Stimulated activated CD4-positive, alpha-beta T cell treated with anti-CD3 and anti-CD28 coated beads, TNF-alpha, amount 100 ng/mL, for 4 hours (primary cell): Measurements from ENCODE around the gene VEZT.
"Not testable (repeated sequence)": the region's sequence is repeated elsewhere in the genome, so short reads cannot be mapped to it uniquely, and the experiment has no call there.

ENCODE experiments used
- DNase-seq, 3 experiments: peaks; one replicate each; pipeline ENCODE4 v3.0.0-alpha.2; 2020; ENCODE audit warnings: low read depth in 3 of 3

The VEZT gene

DNA sequence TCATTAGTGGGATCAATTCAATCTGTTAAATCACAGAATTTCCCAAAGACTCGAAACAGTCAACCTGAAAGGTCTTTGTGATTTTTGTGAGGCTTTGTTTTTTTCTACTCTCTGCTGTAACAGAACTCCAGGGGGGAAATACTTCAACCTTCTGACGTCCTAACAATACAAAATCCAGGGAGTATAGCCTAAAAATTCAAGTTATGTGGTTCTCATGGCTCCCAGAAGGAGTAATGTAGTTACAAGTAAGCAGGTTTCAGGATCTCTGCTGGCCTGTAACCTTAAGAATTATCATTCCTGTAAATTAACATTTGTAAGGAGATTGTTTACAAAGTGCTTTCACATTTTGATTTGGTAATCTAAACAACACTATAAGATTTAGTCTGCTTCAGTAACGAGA lies 39.9 kb downstream of the VEZT start:
- DNase-seq, result no peak

DNA sequence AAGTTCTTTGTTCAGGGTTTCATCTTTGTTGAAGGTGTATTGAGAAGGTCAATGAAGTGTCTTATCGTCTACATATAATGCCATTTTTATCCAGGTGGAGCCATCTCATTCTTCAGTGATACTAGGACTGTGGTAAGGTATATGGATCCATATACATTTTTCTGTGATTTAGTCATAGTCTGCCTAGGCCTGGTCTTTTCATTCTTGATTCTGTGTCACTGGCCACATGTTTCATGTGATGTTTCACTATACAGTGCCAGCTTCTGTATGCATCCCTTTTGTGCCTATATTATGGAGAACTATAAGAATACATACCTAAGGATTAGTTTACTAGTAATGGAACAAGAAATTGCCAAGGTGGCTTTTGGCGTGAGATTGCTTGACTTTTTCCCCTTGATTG lies 40.5 kb downstream of the VEZT start:
- no peak for DNase-seq

GRCh38 chr12:95258803-95259202 lies 41.2 kb downstream of the VEZT start:
- no peak for DNase-seq

- no peak for DNase-seq
These were observed 41.8 kb downstream of the VEZT start for GRCh38 chr12:95259368-95259767.

GRCh38 chr12:95261109-95261508 lies 43.5 kb downstream of the VEZT start:
- DNase-seq, result no peak

DNA sequence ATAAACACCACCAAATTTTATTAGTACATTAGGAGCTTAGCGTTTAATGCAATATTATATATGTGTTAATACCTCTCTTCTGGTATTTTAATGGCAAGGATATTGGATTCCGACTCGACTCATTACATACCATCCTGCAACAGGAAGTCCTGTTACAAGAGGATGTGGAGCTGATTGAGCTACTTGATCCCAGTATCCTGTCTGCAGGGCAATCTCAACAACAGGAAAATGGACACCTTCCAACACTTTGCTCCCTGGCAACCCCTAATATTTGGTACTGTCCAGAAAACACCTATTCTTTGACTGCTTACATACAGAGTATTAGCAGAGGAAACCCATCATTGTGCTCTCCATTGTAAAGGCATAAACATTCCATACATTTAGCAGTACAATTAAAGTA lies 45.2 kb downstream of the VEZT start:
- no peak for DNase-seq

- DNase-seq, result no peak
These were observed 48.2 kb downstream of the VEZT start for GRCh38 chr12:95265765-95266164.

- DNase-seq, result no peak
These were observed 48.6 kb downstream of the VEZT start for GRCh38 chr12:95266254-95266653.

DNA sequence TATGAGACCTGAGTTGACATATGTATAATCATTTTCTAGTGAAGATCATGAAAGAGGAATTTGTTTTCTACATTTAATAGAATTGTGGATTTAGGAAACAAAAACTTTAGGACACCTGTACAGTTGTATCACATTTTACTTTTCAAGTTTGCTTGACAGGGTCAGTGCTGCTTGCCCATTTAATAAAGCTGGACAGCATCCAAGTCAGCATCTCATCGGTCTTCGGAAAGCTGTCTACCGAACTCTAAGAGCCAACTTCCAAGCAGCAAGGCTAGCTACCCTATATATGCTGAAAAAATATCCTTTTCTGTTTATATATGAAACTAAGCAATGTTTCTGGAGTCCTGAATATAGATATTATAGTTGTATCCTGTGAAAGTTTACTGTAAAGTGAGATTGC lies 52.3 kb downstream of the VEZT start:
- no peak for DNase-seq

GRCh38 chr12:95271465-95271864 lies 53.9 kb downstream of the VEZT start:
- DNase-seq, result no peak

GRCh38 chr12:95277139-95277538 lies 59.5 kb downstream of the VEZT start:
- DNase-seq, result no peak

GRCh38 chr12:95279856-95280255 lies 62.2 kb downstream of the VEZT start:
- DNase-seq, result no peak

GRCh38 chr12:95282266-95282665 lies 64.7 kb downstream of the VEZT start:
- no peak for DNase-seq

DNA sequence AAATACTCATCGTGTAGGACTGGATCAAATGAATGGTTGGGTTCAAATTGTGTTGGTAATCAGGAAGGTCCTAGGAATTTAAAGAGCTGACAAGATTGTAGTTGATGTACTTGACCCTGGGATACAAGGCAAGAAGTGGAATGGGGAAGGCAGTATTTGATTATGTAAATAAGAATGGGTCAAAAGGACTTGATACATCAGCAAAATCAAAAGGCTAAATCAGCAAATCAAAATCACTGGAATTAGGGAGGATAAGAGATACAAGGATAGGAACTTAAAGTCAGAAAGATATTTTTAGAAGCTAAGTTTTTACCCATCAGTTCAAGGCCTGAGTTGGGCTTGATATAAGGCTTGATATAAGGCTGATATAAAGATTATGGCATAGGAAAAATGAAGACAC lies 65.8 kb downstream of the VEZT start:
- DNase-seq, result no peak

GRCh38 chr12:95286713-95287112 lies 69.1 kb downstream of the VEZT start:
- no peak for DNase-seq

DNA sequence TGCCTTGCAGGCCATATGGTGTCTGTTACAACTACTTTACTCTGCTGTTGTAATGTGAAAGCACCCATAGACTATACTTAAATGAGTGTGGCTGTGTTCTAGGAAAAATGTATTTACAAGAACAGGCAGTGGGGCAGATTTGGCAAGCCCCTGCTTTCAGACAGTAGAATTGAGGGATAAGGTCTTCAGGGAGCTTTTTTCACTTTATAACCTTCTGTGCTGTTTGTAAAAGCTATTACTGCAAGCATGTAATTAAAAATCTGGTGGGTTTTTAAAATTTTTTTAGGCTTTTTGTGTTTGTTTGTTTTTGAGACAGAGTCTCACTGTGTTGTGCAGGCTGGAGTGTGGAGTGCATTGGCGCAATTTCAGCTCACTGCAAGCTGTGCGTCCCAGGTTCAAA lies 73.9 kb downstream of the VEZT start:
- no peak for DNase-seq

DNA sequence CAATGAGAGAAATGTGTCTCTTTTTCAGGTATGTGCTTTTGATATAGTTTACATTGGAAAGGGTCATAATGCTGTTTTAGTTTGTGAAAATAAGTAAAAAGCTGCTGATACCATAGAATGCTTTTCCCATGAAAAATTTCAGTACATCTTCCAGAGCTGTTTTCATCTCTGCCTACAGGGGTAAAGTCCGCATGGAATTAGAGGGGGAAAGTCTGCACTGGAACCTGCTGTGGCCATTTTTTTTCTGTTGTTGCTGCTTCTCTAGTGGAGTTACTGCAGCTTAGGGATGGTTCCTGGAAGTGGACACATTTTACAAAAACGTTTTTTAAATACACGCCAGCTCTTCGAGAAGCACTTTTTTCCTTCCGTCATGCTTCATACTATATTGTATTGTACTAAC lies 81.3 kb downstream of the VEZT start:
- DNase-seq, result no peak

GRCh38 chr12:95300286-95300685 lies 82.7 kb downstream of the VEZT start:
- DNase-seq, result no peak

GRCh38 chr12:95303476-95303875 lies 85.9 kb downstream of the VEZT start:
- no peak for DNase-seq

- no peak for DNase-seq
These were observed 87.1 kb downstream of the VEZT start for GRCh38 chr12:95304673-95305198.

GRCh38 chr12:95312656-95313055 lies 95.0 kb downstream of the VEZT start:
- no peak for DNase-seq

DNA sequence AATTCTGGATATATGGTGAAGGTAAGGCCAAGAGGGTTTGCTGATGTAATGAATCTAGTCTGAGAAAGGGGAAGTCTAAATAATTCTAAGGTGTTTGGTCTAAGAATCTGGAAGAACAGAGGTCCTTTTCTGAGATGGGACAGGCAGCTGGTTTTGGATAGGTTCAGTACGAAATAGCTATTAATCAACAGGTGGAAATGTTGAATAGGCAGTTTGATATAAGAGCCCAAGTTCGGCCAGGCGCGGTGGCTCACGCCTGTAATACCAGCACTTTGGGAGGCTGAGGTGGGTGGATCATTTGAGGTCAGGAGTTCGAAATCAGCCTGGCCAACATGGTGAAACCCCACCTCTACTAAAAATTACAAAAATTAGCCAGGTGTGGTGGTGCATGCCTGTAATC lies 97.1 kb downstream of the VEZT start:
- not testable (repeated sequence) for DNase-seq

- DNase-seq, result no peak
These were observed 99.2 kb downstream of the VEZT start for GRCh38 chr12:95316798-95317197.

DNA sequence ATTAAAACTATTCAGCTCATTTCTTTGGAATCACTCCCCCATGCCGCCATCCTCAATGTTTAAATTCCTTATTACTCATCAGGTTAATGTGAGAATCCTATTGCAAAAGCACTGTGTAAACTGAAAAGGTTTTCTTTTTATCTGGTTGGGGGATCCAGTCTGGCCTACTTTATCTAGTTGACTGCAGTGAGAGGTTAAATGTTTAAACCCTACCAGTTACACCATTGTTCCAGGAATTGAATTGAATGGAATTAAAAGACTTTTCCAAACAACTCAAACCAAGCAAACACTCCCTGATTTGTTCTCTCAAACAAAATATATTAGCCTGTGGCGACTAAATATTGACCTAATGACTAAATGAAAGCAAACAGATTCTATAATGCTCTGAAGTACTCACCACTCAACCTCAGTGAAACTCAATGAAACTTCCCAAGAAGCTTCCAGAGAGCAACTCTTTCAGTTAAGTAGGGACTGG lies 100.5 kb downstream of the VEZT start:
- DNase-seq, result no peak
